ENCODE results near the gene PIM3. TPM values are rescaled to one million over a fixed set of nuclear protein-coding genes. Genes with fewer than 3 reads are reported as not detected.
A peak's percentile ranks its signal among the peaks of the same experiment; 100 is the strongest.

Gene PIM3
- total RNA-seq, 1 donor from 2014 or later: 290 TPM

DNA sequence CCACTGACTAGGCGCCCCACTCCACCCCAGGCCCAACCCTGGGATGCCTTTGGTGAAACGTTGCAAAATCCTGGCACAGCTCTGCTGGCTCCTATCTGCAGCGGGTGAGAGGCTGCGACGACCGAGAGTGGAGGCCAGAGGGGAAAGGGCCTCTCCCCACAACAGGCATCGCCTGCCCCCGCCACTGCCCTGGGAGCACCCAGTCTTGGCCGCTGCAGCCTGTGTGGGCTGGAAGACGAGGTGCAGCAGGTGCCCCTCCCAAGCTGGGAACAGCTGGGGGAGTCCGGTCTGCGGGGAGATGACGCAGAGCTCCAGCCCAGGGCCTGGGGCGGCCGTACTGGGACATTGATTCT, 4.2 kb upstream of the PIM3 start:
- H3K4me1 Mint-ChIP-seq (ENCODE audit: low read depth): peaks cover 15% of the 10 kb centered on the region
- no peak overlapping the region for H3K4me3 Mint-ChIP-seq
- H3K27me3 Mint-ChIP-seq (ENCODE audit: insufficient read depth): no peaks in the 10 kb centered on the region
- H3K36me3 Mint-ChIP-seq (ENCODE audit: low read depth): no peaks in the 10 kb centered on the region
- DNase-seq (ENCODE audit: low spot score): no peak
- no peaks in the 10 kb centered on the region for H3K9me3 Mint-ChIP-seq
- no peak overlapping the region for H3K27ac Mint-ChIP-seq
- intact Hi-C loops (cut with micrococcal nuclease): no loop called here

DNA sequence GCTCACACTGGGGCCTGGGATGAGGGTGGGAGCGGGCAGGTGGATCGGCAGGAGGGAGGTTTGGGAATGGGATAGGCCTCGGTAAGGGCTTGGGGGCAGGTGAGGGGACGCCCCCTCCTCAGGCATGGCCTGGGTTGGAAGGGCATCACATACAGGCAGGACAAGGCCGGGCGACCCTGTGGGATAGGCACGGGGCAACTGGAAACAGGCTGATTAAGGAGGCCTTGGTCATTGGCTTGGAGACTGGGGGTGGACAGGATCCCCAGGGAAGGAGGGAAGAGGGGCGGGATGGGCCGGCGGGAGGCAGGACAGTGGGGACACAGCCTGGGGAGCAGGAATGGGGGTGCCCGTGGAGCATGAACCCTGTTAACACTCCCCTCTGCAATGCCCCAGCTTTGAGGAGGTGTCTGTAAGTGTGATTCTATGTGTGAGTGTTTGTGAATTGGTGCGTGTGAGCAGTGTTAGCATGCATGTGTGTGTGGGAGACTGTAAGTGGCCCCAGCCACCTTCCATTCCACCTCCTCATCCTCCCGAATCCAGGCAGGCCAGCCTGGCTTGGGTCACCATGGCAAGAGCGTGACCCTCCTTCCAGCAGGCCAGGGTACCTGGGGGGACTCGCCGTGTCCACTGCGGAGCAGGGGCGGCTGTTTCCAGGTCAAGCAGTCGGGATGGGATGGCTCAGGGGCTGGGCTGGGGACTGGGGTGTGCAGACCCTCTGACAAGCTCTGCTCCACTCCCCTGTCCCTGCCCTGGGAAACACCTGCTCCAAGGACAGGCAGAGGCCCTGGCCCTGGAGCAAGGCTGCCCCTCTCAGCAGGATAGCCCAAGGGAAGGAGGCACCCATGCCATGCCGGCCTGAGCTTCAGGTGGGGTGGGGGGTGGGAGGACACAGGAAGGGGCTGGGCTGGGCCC, 3.4 kb upstream of the PIM3 start:
- H3K4me3 Mint-ChIP-seq: no peak overlapping the region
- no peaks in the 10 kb centered on the region for H3K9me3 Mint-ChIP-seq
- no peaks in the 10 kb centered on the region for H3K27me3 Mint-ChIP-seq (ENCODE audit: insufficient read depth)
- DNase-seq (ENCODE audit: low spot score): no peak
- intact Hi-C loops (cut with micrococcal nuclease): no loop called here
- peaks cover 6% of the 10 kb centered on the region for H3K36me3 Mint-ChIP-seq (ENCODE audit: low read depth)
- no peak overlapping the region for H3K27ac Mint-ChIP-seq
- H3K4me1 Mint-ChIP-seq (ENCODE audit: low read depth): peaks cover 15% of the 10 kb centered on the region

GRCh38 chr22:49957826-49958365, 2.7 kb upstream of the PIM3 start:
- no peaks in the 10 kb centered on the region for H3K9me3 Mint-ChIP-seq
- H3K4me1 Mint-ChIP-seq (ENCODE audit: low read depth): peaks cover 15% of the 10 kb centered on the region
- H3K4me3 Mint-ChIP-seq: peak overlapping the region; percentile 60
- peak overlapping the region; percentile 63 for H3K27ac Mint-ChIP-seq
- intact Hi-C loops (cut with micrococcal nuclease): no loop called here
- DNase-seq (ENCODE audit: low spot score): no peak
- H3K36me3 Mint-ChIP-seq (ENCODE audit: low read depth): peaks cover 10% of the 10 kb centered on the region
- H3K27me3 Mint-ChIP-seq (ENCODE audit: insufficient read depth): no peaks in the 10 kb centered on the region

- H3K27me3 Mint-ChIP-seq (ENCODE audit: insufficient read depth): no peaks in the 10 kb centered on the region
- peaks cover 15% of the 10 kb centered on the region for H3K4me1 Mint-ChIP-seq (ENCODE audit: low read depth)
- intact Hi-C loops (cut with micrococcal nuclease): no loop called here
- H3K9me3 Mint-ChIP-seq: no peaks in the 10 kb centered on the region
- H3K27ac Mint-ChIP-seq: peak overlapping the region; percentile 63
- DNase-seq (ENCODE audit: low spot score): no peak
- peak overlapping the region; percentile 86 for H3K4me3 Mint-ChIP-seq
- H3K36me3 Mint-ChIP-seq (ENCODE audit: low read depth): peaks cover 15% of the 10 kb centered on the region
These were observed 2.1 kb upstream of the PIM3 start for GRCh38 chr22:49958366-49958921.

DNA sequence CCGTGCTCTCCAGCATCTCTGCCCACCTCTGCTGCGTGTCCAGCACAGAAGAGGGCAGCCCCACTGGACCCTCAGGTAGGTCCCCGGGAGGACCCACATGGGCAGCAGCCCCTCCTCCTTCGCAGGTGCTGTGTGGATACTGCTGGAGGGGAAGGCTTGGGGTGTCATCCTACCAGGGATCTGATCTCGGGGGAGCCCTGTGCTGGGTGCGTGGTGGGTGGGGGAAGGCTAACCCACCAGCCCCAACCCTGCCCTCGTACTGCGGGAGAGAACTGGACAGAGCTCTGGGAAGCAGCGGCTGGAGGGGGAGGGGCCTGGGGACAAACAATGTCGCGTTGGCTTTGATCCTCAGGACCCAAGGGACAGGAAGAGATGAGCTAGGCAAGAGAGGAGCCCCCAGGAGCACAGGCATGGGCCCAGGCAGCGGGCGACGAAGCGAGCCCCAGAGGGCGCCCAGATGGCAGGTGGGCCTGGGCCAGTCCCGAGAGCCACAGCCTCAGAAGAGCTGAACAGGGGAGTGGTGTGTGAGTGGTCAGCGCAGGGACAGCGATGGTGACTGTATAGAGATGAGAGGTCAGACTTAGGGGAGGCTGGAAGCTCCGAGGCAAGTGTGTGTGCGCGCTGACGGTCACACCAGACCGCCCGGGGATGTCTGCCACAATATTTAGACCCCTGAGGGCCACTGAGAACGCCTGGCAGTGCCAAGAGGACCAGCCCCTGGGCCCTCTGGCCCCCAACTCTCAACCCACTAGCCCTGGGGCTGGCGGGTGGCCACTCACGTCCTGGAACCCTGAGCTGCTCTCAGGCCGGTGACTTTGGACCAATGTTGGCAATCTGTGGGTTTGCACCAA, 1.4 kb upstream of the PIM3 start:
- Mint-ChIP-seq H3K27me3 (ENCODE audit: insufficient read depth) (no peaks in the 10 kb centered on the region), H3K4me3 (peak overlapping the region; percentile 86), H3K9me3 (no peaks in the 10 kb centered on the region), H3K4me1 (ENCODE audit: low read depth) (peaks cover 22% of the 10 kb centered on the region), H3K27ac (peak overlapping the region; percentile 92), H3K36me3 (ENCODE audit: low read depth) (peaks cover 22% of the 10 kb centered on the region)
- intact Hi-C loops (cut with micrococcal nuclease): no loop called here
- no peak for DNase-seq (ENCODE audit: low spot score)

DNA sequence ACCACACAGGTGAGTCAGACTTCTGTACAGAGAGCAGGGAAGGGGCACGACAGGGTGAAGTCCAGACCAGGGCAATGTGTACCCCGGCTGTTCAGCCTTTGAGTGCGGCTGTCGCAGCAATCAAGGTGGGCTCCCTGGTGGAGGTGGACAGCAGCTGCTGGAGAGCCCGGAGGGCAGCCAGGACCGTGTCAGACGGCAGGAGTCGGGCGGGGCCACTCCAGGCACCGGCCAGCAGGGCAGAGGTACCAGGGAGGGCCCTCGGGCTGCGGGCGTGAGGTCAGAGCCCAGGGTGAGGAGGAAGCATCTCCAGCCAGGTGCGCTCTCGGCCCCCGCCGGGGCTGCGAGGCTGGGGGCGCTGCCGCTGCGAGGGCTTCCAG, 802 bp upstream of the PIM3 start:
- no peaks in the 10 kb centered on the region for H3K9me3 Mint-ChIP-seq
- no peak for DNase-seq (ENCODE audit: low spot score)
- peak overlapping the region; percentile 92 for H3K27ac Mint-ChIP-seq
- H3K27me3 Mint-ChIP-seq (ENCODE audit: insufficient read depth): no peaks in the 10 kb centered on the region
- H3K4me3 Mint-ChIP-seq: peak overlapping the region; percentile 86
- peaks cover 27% of the 10 kb centered on the region for H3K36me3 Mint-ChIP-seq (ENCODE audit: low read depth)
- intact Hi-C loops (cut with micrococcal nuclease): loop anchor here (1.0 to 10.0 kb wide), 3 partner anchors 23 to 575 kb away; partner anchors contain the start of gene TYMP
- H3K4me1 Mint-ChIP-seq (ENCODE audit: low read depth): peaks cover 26% of the 10 kb centered on the region

DNA sequence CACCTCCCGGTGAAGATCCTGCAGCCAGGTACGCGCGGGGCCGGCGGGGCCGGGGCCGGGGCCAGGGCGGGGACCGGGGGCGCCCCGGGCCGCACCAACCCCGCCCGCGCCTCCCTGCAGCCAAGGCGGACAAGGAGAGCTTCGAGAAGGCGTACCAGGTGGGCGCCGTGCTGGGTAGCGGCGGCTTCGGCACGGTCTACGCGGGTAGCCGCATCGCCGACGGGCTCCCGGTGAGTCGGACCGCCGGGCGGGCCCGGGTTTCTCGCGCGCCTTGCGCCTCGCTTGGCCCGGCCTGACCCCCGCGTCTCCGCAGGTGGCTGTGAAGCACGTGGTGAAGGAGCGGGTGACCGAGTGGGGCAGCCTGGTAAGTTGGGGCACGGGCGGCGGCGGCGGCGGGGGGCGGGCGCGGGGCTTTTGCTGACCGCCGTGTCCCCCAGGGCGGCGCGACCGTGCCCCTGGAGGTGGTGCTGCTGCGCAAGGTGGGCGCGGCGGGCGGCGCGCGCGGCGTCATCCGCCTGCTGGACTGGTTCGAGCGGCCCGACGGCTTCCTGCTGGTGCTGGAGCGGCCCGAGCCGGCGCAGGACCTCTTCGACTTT, 531 bp downstream of the PIM3 start:
- Mint-ChIP-seq H3K27me3 (ENCODE audit: insufficient read depth) (no peaks in the 10 kb centered on the region), H3K4me3 (peak overlapping the region; percentile 90), H3K27ac (peak overlapping the region; percentile 95), H3K36me3 (ENCODE audit: low read depth) (peaks cover 29% of the 10 kb centered on the region), H3K9me3 (no peaks in the 10 kb centered on the region), H3K4me1 (ENCODE audit: low read depth) (peaks cover 26% of the 10 kb centered on the region)
- intact Hi-C loops (cut with micrococcal nuclease): loop anchor here (5.0 to 10.0 kb wide), 2 partner anchors 34 to 574 kb away; partner anchors contain the start of gene TYMP
- peak; percentile 38 for DNase-seq (ENCODE audit: low spot score)

DNA sequence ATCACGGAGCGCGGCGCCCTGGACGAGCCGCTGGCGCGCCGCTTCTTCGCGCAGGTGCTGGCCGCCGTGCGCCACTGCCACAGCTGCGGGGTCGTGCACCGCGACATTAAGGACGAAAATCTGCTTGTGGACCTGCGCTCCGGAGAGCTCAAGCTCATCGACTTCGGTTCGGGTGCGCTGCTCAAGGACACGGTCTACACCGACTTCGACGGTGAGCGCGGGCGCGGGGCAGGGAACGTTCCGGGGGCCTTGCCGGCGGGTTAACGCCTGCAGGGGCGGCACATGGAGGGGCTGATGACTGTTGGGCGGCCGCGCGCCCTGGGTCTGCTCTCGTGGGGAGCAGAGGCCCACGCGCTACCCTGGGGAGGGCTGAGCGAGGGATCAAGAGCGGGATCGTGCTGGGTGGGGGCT, 1.0 kb downstream of the PIM3 start:
- peaks cover 26% of the 10 kb centered on the region for H3K4me1 Mint-ChIP-seq (ENCODE audit: low read depth)
- no peak for DNase-seq (ENCODE audit: low spot score)
- H3K27me3 Mint-ChIP-seq (ENCODE audit: insufficient read depth): no peaks in the 10 kb centered on the region
- H3K27ac Mint-ChIP-seq: peak overlapping the region; percentile 95
- H3K4me3 Mint-ChIP-seq: peak overlapping the region; percentile 90
- peaks cover 29% of the 10 kb centered on the region for H3K36me3 Mint-ChIP-seq (ENCODE audit: low read depth)
- intact Hi-C loops (cut with micrococcal nuclease): loop anchor here (1.0 to 10.0 kb wide), 4 partner anchors 15 to 573 kb away; partner anchors contain the start of gene TYMP
- H3K9me3 Mint-ChIP-seq: no peaks in the 10 kb centered on the region

- H3K36me3 Mint-ChIP-seq (ENCODE audit: low read depth): peaks cover 29% of the 10 kb centered on the region
- H3K27ac Mint-ChIP-seq: peak overlapping the region; percentile 95
- H3K4me1 Mint-ChIP-seq (ENCODE audit: low read depth): peaks cover 27% of the 10 kb centered on the region
- peak; percentile 72 for DNase-seq (ENCODE audit: low spot score)
- no peaks in the 10 kb centered on the region for H3K27me3 Mint-ChIP-seq (ENCODE audit: insufficient read depth)
- no peaks in the 10 kb centered on the region for H3K9me3 Mint-ChIP-seq
- peak overlapping the region; percentile 90 for H3K4me3 Mint-ChIP-seq
- intact Hi-C loops (cut with micrococcal nuclease): loop anchor here (1.0 to 10.0 kb wide), 4 partner anchors 15 to 573 kb away; partner anchors contain the start of gene TYMP
These were observed 1.6 kb downstream of the PIM3 start for GRCh38 chr22:49962012-49962750.

- Mint-ChIP-seq H3K4me1 (ENCODE audit: low read depth) (peaks cover 32% of the 10 kb centered on the region), H3K27me3 (ENCODE audit: insufficient read depth) (no peaks in the 10 kb centered on the region), H3K36me3 (ENCODE audit: low read depth) (peaks cover 29% of the 10 kb centered on the region), H3K4me3 (peak overlapping the region; percentile 88), H3K27ac (peak overlapping the region; percentile 84), H3K9me3 (no peaks in the 10 kb centered on the region)
- intact Hi-C loops (cut with micrococcal nuclease): loop anchor here (1.0 to 10.0 kb wide), 4 partner anchors 14 to 572 kb away; partner anchors contain the start of gene TYMP
- DNase-seq (ENCODE audit: low spot score): no peak
These were observed 2.4 kb downstream of the PIM3 start for GRCh38 chr22:49962751-49963646.

DNA sequence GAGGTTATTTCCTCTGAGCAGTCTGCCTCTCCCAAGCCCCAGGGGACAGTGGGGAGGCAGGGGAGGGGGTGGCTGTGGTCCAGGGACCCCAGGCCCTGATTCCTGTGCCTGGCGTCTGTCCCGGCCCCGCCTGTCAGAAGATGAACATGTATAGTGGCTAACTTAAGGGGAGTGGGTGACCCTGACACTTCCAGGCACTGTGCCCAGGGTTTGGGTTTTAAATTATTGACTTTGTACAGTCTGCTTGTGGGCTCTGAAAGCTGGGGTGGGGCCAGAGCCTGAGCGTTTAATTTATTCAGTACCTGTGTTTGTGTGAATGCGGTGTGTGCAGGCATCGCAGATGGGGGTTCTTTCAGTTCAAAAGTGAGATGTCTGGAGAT, 3.1 kb downstream of the PIM3 start:
- Mint-ChIP-seq H3K36me3 (ENCODE audit: low read depth) (peaks cover 29% of the 10 kb centered on the region), H3K4me3 (peak overlapping the region; percentile 88), H3K4me1 (ENCODE audit: low read depth) (peaks cover 31% of the 10 kb centered on the region), H3K27ac (peak overlapping the region; percentile 84), H3K27me3 (ENCODE audit: insufficient read depth) (no peaks in the 10 kb centered on the region), H3K9me3 (no peaks in the 10 kb centered on the region)
- DNase-seq (ENCODE audit: low spot score): no peak
- intact Hi-C loops (cut with micrococcal nuclease): loop anchor here (2.0 to 10.0 kb wide), 3 partner anchors 13 to 571 kb away; partner anchors contain the start of gene TYMP
